Natural killer cell (primary cell): Measurements from ENCODE around the gene PITRM1. TPM values are rescaled to one million over a fixed set of nuclear protein-coding genes. Genes with fewer than 3 reads are reported as not detected.

ENCODE experiments used
- ATAC-seq, 3 donors: fragments of 150-1000 bp in 2 of 3; fragments of 200-7000 bp in 1 of 3; cut with Tn5 transposase; 1 replicate in 1 of 3; 2 replicates in 2 of 3; pipeline ENCODE4 v1.10.0; 2021; ENCODE audit warnings: mild to moderate bottlenecking in 2 of 3, moderate library complexity in 2 of 3
- DNase-seq, 2 donors: peaks; one replicate each; pipeline versions ENCODE4 v3.0.0 to v3.0.0-alpha.2; 2013 to 2021; ENCODE audit warnings: mixed read lengths in 1 of 2
- H3K27ac ChIP-seq: one replicate; pipeline ENCODE4 v1.5.1; 2013; ENCODE audit warnings: mild to moderate bottlenecking, low read length
- H3K27me3 ChIP-seq: one replicate; pipeline ENCODE4 v1.6.1; 2013; ENCODE audit warnings: low read length; ENCODE audit not compliant: control insufficient read depth, insufficient read depth
- H3K36me3 ChIP-seq: one replicate; pipeline ENCODE4 v1.6.1; 2013; ENCODE audit warnings: low read length; ENCODE audit not compliant: control insufficient read depth, insufficient read depth
- H3K4me1 ChIP-seq: one replicate; pipeline ENCODE4 v1.6.1; 2013; ENCODE audit warnings: low read length; ENCODE audit not compliant: control insufficient read depth, insufficient read depth
- H3K4me3 ChIP-seq: one replicate; pipeline ENCODE4 v1.5.1; 2013; ENCODE audit warnings: low read length
- H3K9me3 ChIP-seq: one replicate; pipeline ENCODE4 v1.6.1; 2013; ENCODE audit warnings: low read length; ENCODE audit not compliant: control insufficient read depth, insufficient read depth
- H3K27ac Mint-ChIP-seq, 2 donors: one replicate each; pipeline ENCODE4 v1.8.0; 2022; ENCODE audit warnings: mild to moderate bottlenecking in 2 of 2, mixed read lengths in 2 of 2, moderate library complexity in 1 of 2
- H3K27me3 Mint-ChIP-seq, 2 donors: one replicate each; pipeline ENCODE4 v1.8.0; 2022; ENCODE audit warnings: low read depth in 2 of 2, mixed read lengths in 2 of 2
- H3K36me3 Mint-ChIP-seq: one replicate; pipeline ENCODE4 v1.8.0; 2022; ENCODE audit warnings: mixed read lengths
- H3K4me1 Mint-ChIP-seq, 2 donors: one replicate each; pipeline ENCODE4 v1.8.0; 2022; ENCODE audit warnings: mixed read lengths in 2 of 2
- H3K4me3 Mint-ChIP-seq: one replicate; pipeline ENCODE4 v1.8.0; 2022; ENCODE audit warnings: mild to moderate bottlenecking, moderate library complexity, mixed read lengths
- H3K9me3 Mint-ChIP-seq, 2 donors: one replicate each; pipeline ENCODE4 v1.8.0; 2022; ENCODE audit warnings: mixed read lengths in 2 of 2
- CTCF ChIP-seq: fragments of 200-600 bp; IDR thresholded peaks from one replicate; pipeline ENCODE4 v1.8.0; 2022; ENCODE audit warnings: antibody characterized with exemption
- WGBS: methylation state at CpG from one replicate; pipeline ENCODE4 v1.1.7; 2013; ENCODE audit warnings: missing lambda C conversion rate; ENCODE audit not compliant: insufficient coverage; 5-methylcytosine and 5-hydroxymethylcytosine counted together
- intact Hi-C: fragments of 100-400 bp; cut with micrococcal nuclease; formaldehyde crosslinking; loops from one replicate; pipeline ENCODE4 v1.14.2; 2022
- total RNA-seq, 4 donors: library from RNA; stranded (reverse); fragments of 120-200 nt in 1 of 4; gene quantifications; one replicate each; pipeline versions ENCODE4 v1.2.3 to v1.2.4, GENCODE V29; 2013 to 2022

The PITRM1 gene
- total RNA-seq, 3 donors from 2014 or later (not counting 1 experiment from before 2014, with no cell fraction given) = 67.1 to 89.0 (median 70.6) TPM

GRCh38 chr10:3196958-3197347, 24.4 kb upstream of the PITRM1 start:
- no peak overlapping the region for H3K27ac ChIP-seq
- no peaks in the 10 kb centered on the region for H3K36me3 ChIP-seq
- H3K9me3 ChIP-seq = no peaks in the 10 kb centered on the region
- Mint-ChIP-seq H3K27ac (no peak overlapping the region), H3K27me3 (peaks cover 60 to 77% of the 10 kb centered on the region in 2 donors), H3K36me3 (no peaks in the 10 kb centered on the region), H3K9me3 (no peaks in the 10 kb centered on the region), H3K4me1 (peaks cover 22 to 33% of the 10 kb centered on the region in 2 donors), H3K4me3 (no peak overlapping the region)
- 55% methylated on average over 12 of the region's 12 CpGs for WGBS
- ATAC-seq (no peak), DNase-seq (no peak)
- peaks cover 15% of the 10 kb centered on the region for H3K27me3 ChIP-seq
- intact Hi-C loops = loop anchor here (5.0 kb wide), 1 partner anchor 1460 kb away; no protein-coding TSS in a partner anchor
- H3K4me1 ChIP-seq = peaks cover 16% of the 10 kb centered on the region
- TF ChIP-seq CTCF = no peak
- H3K4me3 ChIP-seq = no peak overlapping the region

GRCh38 chr10:3196482-3196881, 23.9 kb upstream of the PITRM1 start:
- H3K9me3 Mint-ChIP-seq = no peaks in the 10 kb centered on the region
- Histone ChIP-seq H3K4me3 (no peak overlapping the region), H3K36me3 (no peaks in the 10 kb centered on the region), H3K27ac (no peak overlapping the region), H3K27me3 (peaks cover 15% of the 10 kb centered on the region), H3K9me3 (no peaks in the 10 kb centered on the region), H3K4me1 (peaks cover 16% of the 10 kb centered on the region)
- peaks cover 22 to 33% of the 10 kb centered on the region in 2 donors for H3K4me1 Mint-ChIP-seq
- TF ChIP-seq CTCF = no peak
- H3K36me3 Mint-ChIP-seq = no peaks in the 10 kb centered on the region
- no peak overlapping the region for H3K4me3 Mint-ChIP-seq
- H3K27ac Mint-ChIP-seq = no peak overlapping the region
- peaks cover 57 to 72% of the 10 kb centered on the region in 2 donors for H3K27me3 Mint-ChIP-seq
- intact Hi-C loops = loop anchor here (5.0 kb wide), 1 partner anchor 1461 kb away; no protein-coding TSS in a partner anchor
- 91% methylated on average over 10 of the region's 10 CpGs for WGBS
- ATAC-seq = no peak
- DNase-seq = no peak

- intact Hi-C loops = loop anchor here (5.0 kb wide), 1 partner anchor 1462 kb away; no protein-coding TSS in a partner anchor
- no peaks in the 10 kb centered on the region for H3K36me3 Mint-ChIP-seq
Measured at GRCh38 chr10:3195726-3196125, 23.1 kb upstream of the PITRM1 start.

More at GRCh38 chr10:3195726-3196125, 23.1 kb upstream of the PITRM1 start:
- H3K9me3 ChIP-seq = no peaks in the 10 kb centered on the region
- DNase-seq = no peak
- 91% methylated on average over 9 of the region's 9 CpGs for WGBS
- H3K27ac ChIP-seq = no peak overlapping the region
- no peak for ATAC-seq
- no peak for TF ChIP-seq CTCF
- Mint-ChIP-seq H3K27ac (no peak overlapping the region), H3K9me3 (no peaks in the 10 kb centered on the region), H3K4me1 (peaks cover 22 to 33% of the 10 kb centered on the region in 2 donors), H3K27me3 (peaks cover 53 to 66% of the 10 kb centered on the region in 2 donors), H3K4me3 (no peak overlapping the region)
- H3K27me3 ChIP-seq = peaks cover 15% of the 10 kb centered on the region
- no peak overlapping the region for H3K4me3 ChIP-seq
- H3K36me3 ChIP-seq = no peaks in the 10 kb centered on the region
- H3K4me1 ChIP-seq = peaks cover 16% of the 10 kb centered on the region
